K562 (cell line): ENCODE data around the gene DST. TPM values are rescaled to one million over a fixed set of nuclear protein-coding genes. Genes with fewer than 3 reads are reported as not detected.

ENCODE experiments used
- ATAC-seq: fragments of 200-7000 bp; cut with Tn5 transposase; 3 replicates; pipeline ENCODE4 v1.9.1; 2020; ENCODE audit warnings: moderate library complexity
- BruUV-seq: library from RNA; stranded (reverse); fragments of 400-500 nt; replicated peaks from 2 replicates; lab custom pipeline; 2021; lab: Mats Ljungman, UMichigan
- CTCF ChIA-PET: fragments of 300-600 bp; formaldehyde crosslinking; extraction: SDS; loops from one replicate; lab custom pipeline; 2021; ENCODE audit warnings: low intra/inter-chr PET ratio; lab: Yijun Ruan, JAX
- POLR2A ChIA-PET: fragments of 300-600, 350-650 bp; sonication (Branson Sonifier 250); formaldehyde crosslinking; extraction: SDS; loops from one replicate; lab custom pipeline; 2021; ENCODE audit warnings: antibody characterized with exemption, inconsistent platforms; lab: Yijun Ruan, JAX
- DNase-seq, 4 experiments: peaks; one replicate each; pipeline versions ENCODE4 v3.0.0 to v3.0.0-alpha.2; 2011 to 2018; ENCODE audit warnings: low spot score in 3 of 4, mixed read lengths in 3 of 4; ENCODE audit errors: extremely low read depth in 1 of 4
- FAIRE-seq: peaks from 2 replicates; lab custom pipeline; 2011; peaks lifted over from hg19 to GRCh38; lab: Jason Lieb, UNC
- H2AFZ ChIP-seq: 2 replicates; pipeline ENCODE4 v1.6.0; 2011; ENCODE audit warnings: low read depth, low read length, control low read depth, inconsistent platforms
- H3K27ac ChIP-seq: fragments of 200-600 bp; 3 replicates; pipeline ENCODE4 v1.8.0; 2011; ENCODE audit warnings: low read depth, mild to moderate bottlenecking, control low read depth, inconsistent platforms, low read length, moderate library complexity, mixed read lengths; ENCODE audit errors: extremely low read depth
- H3K27me3 ChIP-seq, 2 experiments: fragments of 300-600 bp in 1 of 2; 2 replicates in 1 of 2; 3 replicates in 1 of 2; pipeline versions ENCODE4 v1.6.0 to v1.8.0; 2011; ENCODE audit warnings: inconsistent platforms in 2 of 2, low read length in 2 of 2, mild to moderate bottlenecking in 1 of 2, mixed read lengths in 1 of 2, moderate library complexity in 1 of 2; ENCODE audit not compliant: control insufficient read depth in 2 of 2, insufficient read depth in 2 of 2
- H3K36me3 ChIP-seq: fragments of 300-600 bp; 3 replicates; pipeline ENCODE4 v1.8.0; 2011; ENCODE audit warnings: mild to moderate bottlenecking, low read length, inconsistent platforms; ENCODE audit not compliant: control insufficient read depth, insufficient read depth
- H3K4me1 ChIP-seq, 2 experiments: fragments of 200-600 bp in 1 of 2; replicated peaks in 1 of 2; 2 replicates in 1 of 2; 3 replicates in 1 of 2; pipeline versions ENCODE4 v1.5.1 to v1.8.0; 2011; ENCODE audit warnings: inconsistent platforms in 2 of 2, low read length in 2 of 2, mild to moderate bottlenecking in 1 of 2, mixed read lengths in 1 of 2, moderate library complexity in 1 of 2; ENCODE audit not compliant: control insufficient read depth in 2 of 2, insufficient read depth in 2 of 2
- H3K4me2 ChIP-seq: 2 replicates; pipeline ENCODE4 v1.6.1; 2011; ENCODE audit warnings: low read length, control low read depth, inconsistent platforms, mixed read lengths; ENCODE audit not compliant: insufficient read depth
- H3K4me3 ChIP-seq: fragments of 200-600 bp; sonication (generic), shearing (Covaris generic); 2 replicates; pipeline ENCODE4 v1.5.1; 2016; ENCODE audit warnings: control low read depth, inconsistent platforms
- H3K79me2 ChIP-seq: fragments of 200-600 bp; 3 replicates; pipeline ENCODE4 v1.8.0; 2011; ENCODE audit warnings: low read length, inconsistent platforms; ENCODE audit not compliant: control insufficient read depth, insufficient read depth
- H3K9ac ChIP-seq, 2 experiments: 2 replicates each; pipeline versions ENCODE4 v1.6.0 to v1.6.1; 2011; ENCODE audit warnings: low read depth in 2 of 2, low read length in 2 of 2, control low read depth in 1 of 2, inconsistent platforms in 1 of 2, mild to moderate bottlenecking in 1 of 2, mixed read lengths in 1 of 2; ENCODE audit not compliant: insufficient read depth in 1 of 2
- H3K9me1 ChIP-seq: one replicate; pipeline ENCODE4 v1.6.0; 2011; ENCODE audit warnings: inconsistent platforms, mild to moderate bottlenecking, low read length, moderate library complexity; ENCODE audit not compliant: control insufficient read depth, insufficient read depth
- H3K9me3 ChIP-seq: replicated peaks from 2 replicates; pipeline ENCODE4 v1.5.1; 2011; ENCODE audit warnings: low read depth, low read length, inconsistent platforms; ENCODE audit not compliant: control insufficient read depth, insufficient read depth
- H4K20me1 ChIP-seq: replicated peaks from 2 replicates; pipeline ENCODE4 v1.6.1; 2011; ENCODE audit warnings: low read length, inconsistent platforms, mixed read lengths; ENCODE audit not compliant: control insufficient read depth, insufficient read depth
- ELF2 ChIP-seq: fragments of 250-450 bp; sonication (Bioruptor Pico); IDR thresholded peaks from 2 replicates; pipeline ENCODE4 v1.5.0; 2021; ENCODE audit warnings: mild to moderate bottlenecking
- EZH2 ChIP-seq: IDR thresholded peaks from 2 replicates; pipeline ENCODE4 v1.6.1; 2012; ENCODE audit warnings: low read depth, mild to moderate bottlenecking, inconsistent platforms, low read length, borderline replicate concordance
- FOXP4 ChIP-seq: sonication (generic); formaldehyde crosslinking; IDR thresholded peaks from 2 replicates; pipeline ENCODE4 v1.8.0; 2022; ENCODE audit warnings: mild to moderate bottlenecking, missing genetic modification reagents, borderline replicate concordance
- ILK ChIP-seq: fragments of 450-650 bp; IDR thresholded peaks from 2 replicates; pipeline ENCODE4 v1.6.1; 2016; ENCODE audit warnings: missing genetic modification characterization, low read depth, mild to moderate bottlenecking, missing compliant biosample characterization, moderate library complexity, borderline replicate concordance
- LCOR ChIP-seq: sonication (generic); formaldehyde crosslinking; IDR thresholded peaks from 2 replicates; pipeline ENCODE4 v1.8.0; 2022; ENCODE audit warnings: mild to moderate bottlenecking, missing genetic modification reagents
- PPARD ChIP-seq: fragments of 250-450 bp; sonication (Bioruptor Pico); IDR thresholded peaks from 2 replicates; pipeline ENCODE4 v1.8.0; 2022; ENCODE audit warnings: inconsistent platforms, mild to moderate bottlenecking, moderate library complexity
- PRDM10 ChIP-seq: fragments of 450-650 bp; IDR thresholded peaks from 2 replicates; pipeline ENCODE4 v1.6.1; 2018; ENCODE audit not compliant: partially characterized antibody
- ZNF518B ChIP-seq: fragments of 250-450 bp; sonication (Bioruptor Pico); IDR thresholded peaks from 2 replicates; pipeline ENCODE4 v1.5.0; 2021; ENCODE audit warnings: mild to moderate bottlenecking, moderate library complexity
- WGBS: fragments of 100-300 bp; shearing (Covaris generic); methylation state at CpG from one replicate; pipeline ENCODE4 v1.1.6; 2016; ENCODE audit warnings: low coverage, mixed read lengths; ENCODE audit not compliant: insufficient coverage; ENCODE audit errors: missing lambda C conversion rate; 5-methylcytosine and 5-hydroxymethylcytosine counted together
- in situ Hi-C: fragments of 300-500 bp; cut with MboI; formaldehyde crosslinking; loops from 4 replicates; pipeline ENCODE4 v1.15.0; 2018; ENCODE audit warnings: inconsistent platforms, mixed read lengths
- intact Hi-C: fragments of 100-400 bp; cut with micrococcal nuclease; formaldehyde crosslinking; loops from 2 replicates; pipeline ENCODE4 v1.14.2; 2022
- polyA plus RNA-seq, 8 experiments: library from polyadenylated mRNA; depleted of rRNA in 4 of 8; stranded (reverse) in 5 of 8; unstranded in 3 of 8; fragments of >200 nt; fragmentation: Nextera tagmentation in 2 of 8; fragmentation: Illumina TruSeq in 1 of 8; extraction: Ambion mirVana in 2 of 8; extraction: Trizol in 1 of 8; gene quantifications; 2 replicates each; pipeline versions ENCODE4 v1.2.1 to v1.2.3, GENCODE V29; 2011 to 2014; ENCODE audit warnings: inconsistent platforms in 1 of 8, missing spikeins in 1 of 8
- total RNA-seq, 7 experiments: library from RNA; depleted of rRNA in 6 of 7; stranded (reverse); fragments of >200 nt in 6 of 7; fragmentation: Illumina TruSeq in 2 of 7; extraction: Trizol in 2 of 7; gene quantifications; 2 replicates each; pipeline versions ENCODE4 v1.2.1 to v1.2.3, GENCODE V29; 2011 to 2021; ENCODE audit warnings: low replicate concordance in 1 of 7

DST gene
- total and polyA plus RNA-seq, 9 of the 15 experiments (the other 6 are each of a cell fraction or from before 2014, with no cell fraction given), result 5.2 to 21.9 (median 13.3) TPM

- no peak for TF ChIP-seq EZH2
- TF ChIP-seq, all 486 proteins: peak for 0
Measured at GRCh38 chr6:56643379-56644089, 845 bp upstream of the DST start (continued).

GRCh38 chr6:56640374-56640773 is 2.3 kb downstream of the DST start:
- Histone ChIP-seq H3K79me2 (no peaks in the 10 kb centered on the region), H3K9me1 (no peaks in the 10 kb centered on the region)
- no peak for TF ChIP-seq LCOR
- TF ChIP-seq FOXP4 (CRISPR knock-in tag), result no peak
- no peak for TF ChIP-seq PPARD (CRISPR knock-in tag)
- TF ChIP-seq ZNF518B, result no peak
- TF ChIP-seq ILK (tag), result no peak
- no peak for TF ChIP-seq PRDM10
- TF ChIP-seq ELF2 (CRISPR knock-in tag), result no peak
- TF ChIP-seq, all 486 proteins: peak for 0
- in situ Hi-C loops, result no loop called here
- H3K4me2 ChIP-seq, result no peak overlapping the region
- H3K4me3 ChIP-seq, result no peak overlapping the region
- no peak overlapping the region for H2AFZ ChIP-seq
- ChIA-PET POLR2A (no interaction called here), CTCF (no interaction called here)
- DNase-seq (no peak), FAIRE-seq (no peak), ATAC-seq (no peak)
- no TSS peak for BruUV-seq
- no peak overlapping the region for H3K9ac ChIP-seq
- 75% methylated on average over 4 of the region's 4 CpGs for WGBS
- H3K4me1 ChIP-seq, result no peaks in the 10 kb centered on the region
- no peak overlapping the region for H3K27ac ChIP-seq
- no peaks in the 10 kb centered on the region for H4K20me1 ChIP-seq
- no peaks in the 10 kb centered on the region; the same call in 2 of the 3 replicates for H3K36me3 ChIP-seq
- no peaks in the 10 kb centered on the region for H3K27me3 ChIP-seq
- no peaks in the 10 kb centered on the region for H3K9me3 ChIP-seq
- intact Hi-C loops, result no loop called here
